ENCODE data around the gene ADARB1.

Gene ADARB1

DNA sequence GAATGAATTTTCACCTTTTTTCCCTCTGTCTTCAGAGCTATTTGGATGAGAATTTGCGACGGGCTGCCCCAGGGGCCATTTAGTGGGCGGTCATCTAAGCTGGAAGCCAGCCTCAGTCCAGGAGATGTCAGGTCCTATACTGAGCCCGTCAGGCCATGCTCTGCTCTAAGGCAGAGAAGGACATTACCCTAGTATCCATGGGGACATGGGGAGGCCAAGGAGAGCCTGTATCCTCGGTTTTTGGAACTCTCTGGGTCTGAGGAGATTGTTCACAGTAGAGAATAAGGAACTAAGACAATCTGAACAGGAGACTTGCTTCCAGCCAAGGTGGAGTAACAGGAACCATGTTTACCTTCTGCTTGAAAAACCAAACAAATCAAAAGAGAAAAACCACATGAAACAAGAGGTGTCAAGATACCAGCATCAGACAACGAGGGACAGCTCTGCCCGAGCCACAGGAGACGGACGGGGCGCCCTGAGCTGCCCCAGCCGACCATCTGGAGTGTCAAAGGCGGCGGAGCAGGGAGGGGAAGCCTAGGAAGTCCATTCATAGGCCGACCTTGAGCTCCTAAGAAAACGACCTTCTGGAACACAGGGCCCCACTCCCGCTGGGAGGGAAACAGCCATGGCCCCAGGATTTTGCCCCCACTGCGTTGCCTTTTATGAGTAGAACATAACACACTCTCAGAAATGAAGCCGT is 20.0 kb upstream of the ADARB1 start:
- DNase-seq (ENCODE audit: low read depth, low spot score) = no peak

DNA sequence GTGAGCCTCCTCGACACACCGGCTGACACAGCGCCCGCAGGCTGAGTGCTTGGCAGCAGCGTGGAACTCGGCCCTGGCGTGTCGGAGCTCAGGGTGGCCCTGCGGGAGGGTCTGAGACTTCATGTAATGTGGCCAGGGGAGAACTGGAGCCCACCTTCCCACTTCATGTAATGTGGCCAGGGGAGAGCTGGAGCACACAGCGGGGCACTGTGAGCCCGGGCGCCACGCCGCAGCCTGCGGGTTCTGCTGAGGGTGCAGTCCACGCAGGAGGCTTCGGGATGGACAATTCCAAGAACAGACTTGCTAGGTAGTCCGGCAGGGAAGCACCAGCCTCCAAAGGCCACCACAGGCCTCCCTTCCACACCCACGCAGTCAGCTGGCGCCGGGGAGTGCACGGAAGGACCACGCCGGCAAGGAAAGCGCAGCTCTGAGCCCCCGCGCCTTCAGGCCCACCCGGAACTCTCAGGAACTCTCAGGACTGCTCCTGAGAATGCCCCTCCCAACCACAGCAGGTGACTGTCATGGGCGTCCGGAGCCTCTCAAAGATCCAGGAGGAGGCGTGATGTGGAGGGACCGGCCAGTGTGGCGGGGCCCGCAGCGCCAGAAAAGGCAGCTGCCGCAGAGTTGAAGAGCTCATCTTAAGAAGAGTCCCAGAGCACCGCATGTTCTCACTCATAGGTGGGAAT is 19.3 kb upstream of the ADARB1 start:
- DNase-seq (ENCODE audit: low read depth, low spot score) = no peak

GRCh38 chr21:45055861-45056260 is 18.5 kb upstream of the ADARB1 start:
- DNase-seq (ENCODE audit: low read depth, low spot score) = no peak

DNA sequence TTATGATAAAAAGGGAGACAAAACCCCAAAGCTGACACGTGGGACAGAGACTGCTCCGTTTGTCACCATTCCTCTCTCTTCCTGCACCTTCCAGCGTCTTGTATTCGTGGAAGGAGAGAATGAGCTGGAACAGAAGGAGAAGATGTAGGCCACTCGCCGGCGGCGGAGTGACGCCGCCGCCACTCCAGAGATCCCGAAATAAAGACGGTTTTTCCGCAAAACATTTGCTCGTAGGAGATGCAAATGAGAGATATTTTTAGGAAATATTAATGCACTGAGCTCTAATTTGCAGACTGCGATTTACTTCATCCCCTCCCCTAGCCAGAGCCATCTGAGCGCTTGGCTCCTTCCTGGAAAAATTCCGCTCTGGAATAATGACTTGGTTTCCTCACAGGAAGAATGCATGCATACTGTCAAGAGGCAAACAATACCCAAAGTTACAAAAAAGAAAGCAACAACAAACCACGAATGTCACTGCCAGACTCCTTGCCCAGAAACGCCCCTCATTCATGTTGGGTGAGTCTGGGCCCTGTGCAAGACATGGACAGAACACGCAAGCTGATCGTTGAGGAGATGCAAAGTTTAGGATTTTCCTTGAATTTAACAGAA is 18.0 kb upstream of the ADARB1 start:
- DNase-seq (ENCODE audit: low read depth, low spot score) = no peak

- DNase-seq (ENCODE audit: low read depth, low spot score) = no peak
Measured at GRCh38 chr21:45056917-45057560, 17.3 kb upstream of the ADARB1 start.

- no peak for DNase-seq (ENCODE audit: low read depth, low spot score)
Measured at GRCh38 chr21:45057886-45058285, 16.5 kb upstream of the ADARB1 start.

- no peak for DNase-seq (ENCODE audit: low read depth, low spot score)
Measured at GRCh38 chr21:45059121-45059520, 15.3 kb upstream of the ADARB1 start.

GRCh38 chr21:45060089-45060488 is 14.3 kb upstream of the ADARB1 start:
- DNase-seq (ENCODE audit: low read depth, low spot score) = no peak

DNA sequence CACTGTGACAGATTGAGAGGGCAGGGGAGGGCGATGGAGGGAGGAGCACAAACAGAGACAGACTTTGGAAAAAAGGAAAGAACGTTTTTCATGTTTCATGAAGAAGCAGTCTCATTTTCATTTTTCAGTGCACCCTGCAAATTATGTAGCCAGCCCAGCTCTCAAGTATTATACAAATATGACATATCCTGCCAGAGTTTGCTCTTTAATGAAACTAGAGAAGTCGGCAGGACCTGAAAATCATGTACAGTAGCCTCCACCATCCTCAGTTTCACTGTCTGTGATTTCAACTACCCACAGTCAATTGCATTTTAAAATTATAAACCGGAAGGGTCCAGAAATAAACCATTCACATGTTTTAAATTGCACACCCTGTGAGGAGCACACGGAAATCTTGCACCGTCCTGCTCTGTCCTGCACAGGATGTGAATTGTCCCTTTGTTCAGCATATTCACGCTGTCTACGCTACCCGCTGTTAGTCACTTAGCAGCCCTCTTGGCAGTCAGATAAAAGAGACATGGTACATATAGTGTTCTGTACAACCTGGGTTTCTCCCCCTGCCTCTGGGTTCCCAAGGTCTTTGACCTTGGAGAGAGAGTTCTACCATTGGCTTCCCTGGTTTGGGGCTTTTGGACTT is 13.6 kb upstream of the ADARB1 start:
- DNase-seq (ENCODE audit: low read depth, low spot score) = no peak

DNA sequence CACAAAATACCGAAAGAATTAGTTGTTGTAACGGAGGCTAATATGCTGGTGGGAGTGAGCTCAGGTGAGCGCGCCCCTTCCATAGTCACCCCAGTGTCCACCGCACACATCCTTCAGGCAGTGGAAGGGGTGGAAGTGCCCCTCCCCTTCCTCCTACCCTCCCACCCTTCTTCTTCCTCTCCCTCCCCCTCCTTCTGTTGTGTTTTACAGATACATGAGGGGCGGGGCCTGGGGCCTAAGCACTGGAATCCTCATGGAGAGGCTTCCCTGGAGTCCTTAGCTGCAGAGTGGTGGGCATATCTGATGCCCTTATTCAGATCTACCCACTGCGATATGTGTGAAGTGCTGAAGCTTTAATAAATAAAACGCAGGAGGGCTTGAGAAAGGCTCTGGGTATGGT is 10.3 kb upstream of the ADARB1 start:
- no peak for DNase-seq (ENCODE audit: low read depth, low spot score)

GRCh38 chr21:45064618-45065399 is 9.6 kb upstream of the ADARB1 start:
- DNase-seq (ENCODE audit: low read depth, low spot score) = no peak

DNA sequence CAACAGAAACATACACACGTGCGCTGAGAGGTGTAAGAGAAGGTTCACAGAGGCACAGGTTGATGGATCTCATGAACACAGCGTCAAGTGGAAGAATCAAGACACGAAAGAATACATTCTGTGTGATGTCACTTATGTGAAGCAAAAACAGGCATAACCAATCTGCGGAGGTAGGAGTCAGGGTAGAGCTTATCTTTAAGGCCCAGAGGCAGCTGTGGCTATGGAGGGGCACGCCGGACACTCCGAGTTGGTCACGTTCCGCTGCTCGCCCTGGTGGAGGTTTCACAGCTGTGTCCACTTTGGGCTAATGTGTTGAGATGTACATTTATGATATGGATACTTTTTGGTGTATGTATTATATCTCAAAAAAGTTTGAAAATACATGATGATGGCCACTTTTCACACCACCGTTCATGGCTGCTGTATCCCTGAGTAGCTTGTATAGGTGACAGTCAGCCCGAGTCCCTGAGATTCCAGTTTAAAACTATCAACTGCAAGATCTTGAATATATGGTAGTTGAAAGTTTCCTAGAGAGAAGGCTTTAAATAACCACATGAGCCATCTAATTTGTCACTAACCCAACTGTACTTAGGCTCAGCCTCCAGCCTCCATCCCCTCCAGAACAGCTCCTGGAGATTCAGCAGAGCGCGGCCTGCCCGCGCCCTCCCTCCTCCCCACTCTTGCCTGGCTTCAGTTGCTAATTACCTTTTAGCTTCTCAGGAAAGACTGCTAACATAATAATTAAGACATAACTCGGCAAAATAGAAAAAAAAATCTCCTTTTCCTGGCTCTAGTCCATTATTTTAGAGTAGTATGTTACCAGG is 6.7 kb upstream of the ADARB1 start:
- no peak for DNase-seq (ENCODE audit: low read depth, low spot score)

- no peak for DNase-seq (ENCODE audit: low read depth, low spot score)
Measured at GRCh38 chr21:45069085-45069484, 5.3 kb upstream of the ADARB1 start.

DNA sequence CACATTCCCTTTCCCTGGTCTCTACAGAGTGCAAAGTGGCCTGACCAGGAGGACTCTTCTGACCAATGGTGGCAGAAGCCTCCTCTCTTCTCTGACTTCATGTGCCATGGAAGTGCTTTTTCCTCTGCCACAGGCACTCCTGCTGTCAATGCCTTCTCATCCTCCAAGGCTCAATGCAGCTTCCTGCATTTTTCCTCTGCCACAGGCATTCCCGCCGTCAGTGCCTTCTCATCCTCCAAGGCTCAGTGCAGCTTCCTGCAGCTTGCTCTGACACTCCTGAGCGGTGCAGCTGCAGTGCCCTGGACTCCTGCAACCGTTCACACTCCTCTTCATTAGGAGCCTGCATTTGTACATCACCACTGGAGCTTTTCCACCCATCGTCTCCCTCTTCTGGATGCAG is 4.7 kb upstream of the ADARB1 start:
- DNase-seq (ENCODE audit: low read depth, low spot score) = no peak

DNA sequence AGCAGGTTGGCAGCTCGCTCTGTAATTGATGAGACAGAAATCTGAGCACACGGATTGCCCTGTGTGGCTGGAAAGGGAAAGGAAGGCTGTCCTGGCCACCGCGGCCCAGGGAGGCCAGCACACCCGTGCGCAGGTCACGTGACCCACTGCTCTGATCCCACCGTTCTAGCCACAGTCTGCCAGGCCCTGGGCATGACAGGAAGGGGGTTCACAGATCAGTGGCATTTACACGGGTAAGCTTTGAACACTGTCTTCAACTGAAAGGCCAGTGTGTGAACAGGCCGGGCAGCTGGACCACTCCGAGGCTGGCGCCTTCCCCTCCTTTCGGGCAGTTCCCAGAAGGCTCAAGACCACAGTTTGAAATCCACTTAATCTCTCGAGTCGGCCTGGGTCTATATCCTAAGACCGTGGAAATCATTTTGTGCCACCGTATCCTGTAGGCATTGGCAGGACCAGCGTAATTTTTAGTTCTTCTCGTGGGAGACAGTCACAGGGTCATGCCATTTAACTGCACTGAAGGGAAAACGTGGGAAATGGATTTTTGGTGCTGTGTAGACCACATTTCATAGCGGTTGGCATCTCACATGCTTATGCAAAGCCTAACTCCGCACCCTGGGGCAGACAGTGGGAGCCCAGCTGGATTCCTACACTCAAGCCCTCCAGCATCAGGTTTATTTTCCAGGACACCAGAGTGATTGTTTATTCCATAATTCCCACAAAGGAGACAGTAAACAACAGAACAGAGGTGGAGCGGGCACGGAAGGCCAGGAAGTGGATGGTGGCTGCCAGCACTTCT is 3.1 kb upstream of the ADARB1 start:
- no peak for DNase-seq (ENCODE audit: low read depth, low spot score)

GRCh38 chr21:45071874-45072737 is 2.3 kb upstream of the ADARB1 start:
- DNase-seq (ENCODE audit: low read depth, low spot score) = no peak

GRCh38 chr21:45072738-45073300 is 1.6 kb upstream of the ADARB1 start:
- DNase-seq (ENCODE audit: low read depth, low spot score) = no peak

DNA sequence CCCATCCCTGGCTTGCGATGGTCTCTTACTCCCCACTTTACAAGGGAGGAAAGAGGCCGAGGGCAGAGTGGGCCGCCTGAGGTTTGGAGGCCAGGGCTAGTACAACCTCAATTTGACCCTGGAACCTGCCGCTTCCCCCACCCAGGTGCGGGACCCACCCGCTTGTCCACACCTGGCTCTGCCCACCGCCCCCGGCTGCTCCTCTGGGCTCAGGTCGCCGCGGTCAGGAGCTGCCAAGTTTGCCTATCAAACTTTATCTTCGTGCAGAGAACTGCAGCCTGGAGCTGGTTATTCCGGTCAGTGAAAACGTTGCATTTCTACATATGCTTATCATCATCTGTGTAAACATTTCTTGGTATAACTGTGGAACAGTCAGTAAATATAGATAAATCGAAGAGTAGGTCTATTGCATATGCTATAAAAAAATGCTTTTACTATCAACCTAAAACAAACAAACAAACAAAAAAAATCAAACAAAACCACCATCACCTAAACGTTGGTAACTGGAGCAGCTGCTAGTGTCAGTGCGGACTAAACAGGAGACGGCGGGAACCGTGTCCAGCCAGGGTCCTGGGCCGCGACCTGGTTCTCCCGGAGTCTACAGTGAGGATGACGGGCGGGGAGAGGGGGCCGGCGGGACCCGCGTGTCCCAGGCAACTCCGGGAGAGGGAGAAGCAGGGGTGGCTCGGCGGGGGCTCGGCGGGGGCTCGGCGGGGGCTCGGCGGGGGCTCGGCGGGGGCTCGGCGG is 906 bp upstream of the ADARB1 start:
- no peak for DNase-seq (ENCODE audit: low read depth, low spot score)

All from brain pericyte (primary cell).